A549 treated with AZD2906 at 1 μM for 4 hours (cell line): ENCODE results near the gene WDR91. TPM values are rescaled to one million over a fixed set of nuclear protein-coding genes. Genes with fewer than 3 reads are reported as not detected.

Experiments used
- total RNA-seq: library from RNA; stranded (reverse); fragments of 200-300 nt; extraction: Qiagen RNA extraction; gene quantifications from 5 replicates; pipeline ENCODE4 v1.2.3, GENCODE V29; 2022

The WDR91 gene
- 6.6 to 8.8 TPM (median 7.8 TPM) in 5 replicates for total RNA-seq

DNA sequence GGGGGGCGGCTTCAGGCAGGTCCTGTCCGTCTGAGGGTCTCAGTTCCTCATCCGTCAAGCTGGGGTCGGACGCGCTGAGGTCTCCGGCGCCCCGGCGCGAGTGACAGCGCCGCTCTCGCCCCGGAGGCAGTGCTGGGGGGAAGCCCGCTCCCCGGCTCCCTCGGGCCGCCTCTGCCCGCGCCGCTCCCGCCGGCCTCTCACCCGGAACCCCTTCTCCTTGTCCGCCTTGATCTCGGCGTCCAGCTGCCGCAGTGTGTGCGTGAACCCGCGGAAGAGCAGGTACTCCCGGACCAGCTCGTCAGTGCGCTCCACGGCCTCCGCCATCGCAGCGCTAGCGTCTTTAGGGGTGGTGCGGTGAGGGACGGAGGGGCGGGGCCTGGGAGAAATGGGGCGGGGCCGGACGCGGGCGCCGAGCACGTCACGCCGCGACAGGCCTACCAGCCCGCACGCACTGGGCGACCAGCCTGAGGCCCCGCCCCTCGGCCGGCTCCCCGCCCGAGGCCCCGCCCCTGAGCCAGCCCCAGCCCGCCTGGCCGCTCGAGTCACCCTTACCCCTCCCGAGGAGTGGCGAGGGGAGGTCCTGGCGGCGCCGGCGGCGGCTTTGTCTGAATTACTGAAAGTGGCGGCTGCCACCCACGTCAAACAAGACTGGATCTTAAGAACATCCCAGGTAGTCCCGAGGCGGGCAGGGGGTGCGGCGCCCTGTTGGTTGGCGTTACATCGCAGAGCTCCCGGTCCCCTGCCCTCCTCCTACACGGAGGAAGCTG is at the start of gene WDR91:
Gene WDR91, minus strand, starts transcription at position 348 of the 767 bp plus-strand sequence. Its CDS starts 24 bp downstream, at position 324.

GRCh38 chr7:135233570-135233969 is 22.2 kb upstream of the WDR91 start, which contains the start of gene STRA8:
TSS of gene STRA8 (plus strand) at chr7:135233838. CDS start at chr7:135240525, 6,687 bp downstream.

DNA sequence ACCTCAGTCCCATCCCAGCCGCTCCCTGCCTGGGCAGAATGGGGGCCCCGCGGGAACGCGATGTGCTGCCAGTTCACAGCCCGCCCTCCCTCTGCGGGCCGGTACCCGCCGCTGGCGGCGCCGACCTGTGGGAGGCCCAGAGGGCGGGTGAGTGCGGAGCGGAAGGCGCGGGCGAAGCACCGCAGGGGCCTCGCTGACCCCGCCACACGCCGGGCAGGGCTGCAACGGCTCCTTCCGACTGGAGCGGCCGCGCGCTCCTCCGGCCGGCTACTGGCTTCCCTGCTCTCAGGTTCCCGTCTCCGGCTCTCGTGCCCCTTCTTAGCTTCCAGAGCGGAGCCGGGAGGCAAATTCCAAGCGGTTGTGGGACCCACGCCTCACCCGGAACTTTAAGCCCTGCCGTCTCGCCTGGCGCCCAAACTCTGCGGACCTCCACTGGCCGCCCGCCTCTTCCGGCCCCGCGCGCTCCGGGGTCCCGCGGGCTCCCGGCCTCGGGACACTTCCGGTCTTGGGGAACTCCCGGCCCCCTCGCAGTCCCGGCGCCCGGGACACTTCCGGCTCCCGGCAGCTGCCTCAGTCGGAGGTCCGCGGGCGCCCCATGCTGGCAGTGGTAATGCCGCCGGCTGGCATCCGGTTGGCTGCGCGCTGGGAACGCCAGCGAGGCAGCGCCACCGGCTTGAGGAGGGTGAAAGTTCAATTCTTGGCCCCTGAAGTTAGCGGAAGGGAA is 40.9 kb downstream of the WDR91 start, which contains the start of gene CYREN:
Gene CYREN, minus strand, starts transcription at position 434 of the 724 bp plus-strand sequence. CDS start 1,785 bp downstream, outside the sequence.

GRCh38 chr7:135147899-135148721 is 63.2 kb downstream of the WDR91 start, which contains the start of gene TMEM140:
TSS of gene TMEM140 (plus strand) at chr7:135148072. CDS start at chr7:135164442, 16,370 bp downstream.

Other genes starting within 250 kb of the WDR91 start
- 0.75 to 1.4 TPM (median 0.96 TPM) in 5 replicates for gene AGBL3, start 225.0 kb downstream of the WDR91 start, total RNA-seq
- gene TMEM140, start 63.5 kb downstream of the WDR91 start, total RNA-seq, result 1.1 to 1.4 TPM (median 1.3 TPM) in 5 replicates
- gene CYREN, start 40.8 kb downstream of the WDR91 start, total RNA-seq, result 79.3 to 91.8 TPM (median 87.5 TPM) in 5 replicates
- not detected in 5 replicates for gene STRA8, start 22.3 kb upstream of the WDR91 start, total RNA-seq